SKM-1 (cell line): ENCODE data around the gene TMEM245.
"Not testable (repeated sequence)": the region's sequence is repeated elsewhere in the genome, so short reads cannot be mapped to it uniquely, and the experiment has no call there.

Source experiments
- DNase-seq: peaks from one replicate; lab custom pipeline; 2025; ENCODE audit not compliant: unreplicated experiment; lab: John Stamatoyannopoulos, UW

TMEM245 gene

DNA sequence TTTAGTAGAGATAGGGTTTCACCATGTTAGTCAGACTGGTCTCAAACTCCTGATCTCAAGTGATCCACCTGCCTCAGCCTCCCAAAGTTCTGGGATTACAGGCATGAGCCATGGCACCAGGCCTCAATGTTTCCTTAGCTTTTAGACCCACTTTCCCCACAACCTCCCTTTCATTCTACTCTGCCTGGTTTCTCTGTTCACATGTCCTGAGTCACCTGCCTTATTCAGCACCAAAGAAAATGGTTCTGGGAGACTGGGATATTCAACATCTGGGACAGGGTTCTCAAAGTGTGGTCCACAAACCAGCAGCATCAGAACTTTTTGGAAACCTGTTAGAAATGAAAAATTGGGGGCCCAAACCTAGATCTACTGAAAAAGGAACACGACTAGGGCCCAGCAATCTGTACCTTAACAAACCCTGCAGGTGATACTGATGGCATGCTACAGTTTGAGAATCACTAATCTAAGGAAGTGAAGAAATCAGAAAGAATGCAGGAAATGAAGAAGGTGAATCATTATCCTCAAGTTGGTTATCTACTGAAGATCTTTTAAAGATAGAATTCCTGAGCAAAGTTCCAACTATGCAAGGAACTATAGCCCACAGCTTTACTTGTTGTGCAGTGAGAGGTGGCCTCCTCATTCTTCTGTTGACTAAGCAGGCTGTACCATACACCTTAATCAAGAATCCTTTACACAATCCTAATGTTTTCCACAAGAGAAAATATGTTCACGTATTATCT lies 54.6 kb downstream of the TMEM245 start:
- no peak for DNase-seq

GRCh38 chr9:109063760-109064159 lies 56.0 kb downstream of the TMEM245 start:
- DNase-seq = no peak

GRCh38 chr9:109062543-109062942 lies 57.2 kb downstream of the TMEM245 start:
- no peak for DNase-seq

- DNase-seq = no peak
Measured at GRCh38 chr9:109060191-109060590, 59.6 kb downstream of the TMEM245 start.

- DNase-seq = not testable (repeated sequence)
Measured at GRCh38 chr9:109053121-109053520, 66.6 kb downstream of the TMEM245 start.

DNA sequence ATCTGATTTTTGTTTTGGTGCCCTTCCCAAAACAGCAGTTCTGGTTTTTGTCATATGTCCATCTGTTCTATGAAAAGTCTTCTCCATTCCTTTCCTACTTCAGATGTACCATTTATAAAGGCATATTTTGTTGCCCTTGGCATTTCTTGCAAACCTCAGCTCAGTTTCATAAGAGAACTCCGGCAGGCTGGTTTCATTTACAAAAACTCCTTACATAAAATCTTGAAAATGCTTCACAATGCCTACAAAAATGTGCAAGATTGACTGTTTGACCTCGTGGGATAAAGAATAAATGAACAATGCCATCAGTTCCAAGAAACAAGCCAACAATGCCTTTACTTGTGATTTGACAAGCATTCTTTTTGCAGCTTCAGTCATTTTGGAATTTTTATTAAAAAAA lies 67.3 kb downstream of the TMEM245 start:
- DNase-seq = no peak

GRCh38 chr9:109051733-109052132 lies 68.0 kb downstream of the TMEM245 start:
- no peak for DNase-seq

DNA sequence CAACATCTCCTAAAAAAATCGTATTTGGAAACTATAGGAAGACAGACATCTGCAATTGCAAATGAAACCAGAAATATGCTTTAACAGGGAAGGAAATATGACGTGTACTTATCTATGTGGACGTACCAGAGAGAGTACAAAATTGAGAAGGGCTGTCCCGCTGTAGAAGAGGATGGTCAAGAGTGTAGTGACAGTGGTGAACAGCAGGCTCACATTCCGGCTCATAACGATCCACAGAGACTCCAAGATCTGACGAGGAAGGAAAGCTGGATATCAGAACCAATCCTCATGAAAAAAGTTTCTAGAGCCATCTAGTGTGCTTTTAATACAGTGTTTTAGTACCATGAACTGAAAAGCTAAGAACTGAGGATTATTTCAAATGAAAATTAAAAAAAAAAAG lies 69.3 kb downstream of the TMEM245 start:
- DNase-seq = no peak

DNA sequence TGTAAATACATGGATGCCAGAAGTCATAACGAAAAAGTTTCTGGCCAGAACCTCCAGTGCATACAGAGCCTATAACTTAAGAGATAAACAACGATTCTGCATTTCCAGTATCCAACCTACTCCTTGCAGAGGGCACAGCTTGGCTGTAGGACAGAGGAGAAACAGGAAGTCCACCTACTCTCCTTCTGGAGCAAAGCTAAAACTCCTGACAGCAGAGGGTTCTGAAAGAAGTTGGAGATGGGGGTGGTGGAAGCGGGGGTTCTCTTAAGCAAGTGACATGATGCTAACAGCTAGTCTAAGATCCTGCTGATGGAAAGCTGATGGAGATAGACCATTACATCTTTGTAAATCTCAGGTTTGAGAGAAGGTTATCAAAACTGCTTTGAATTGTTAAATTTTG lies 70.9 kb downstream of the TMEM245 start:
- no peak for DNase-seq

DNA sequence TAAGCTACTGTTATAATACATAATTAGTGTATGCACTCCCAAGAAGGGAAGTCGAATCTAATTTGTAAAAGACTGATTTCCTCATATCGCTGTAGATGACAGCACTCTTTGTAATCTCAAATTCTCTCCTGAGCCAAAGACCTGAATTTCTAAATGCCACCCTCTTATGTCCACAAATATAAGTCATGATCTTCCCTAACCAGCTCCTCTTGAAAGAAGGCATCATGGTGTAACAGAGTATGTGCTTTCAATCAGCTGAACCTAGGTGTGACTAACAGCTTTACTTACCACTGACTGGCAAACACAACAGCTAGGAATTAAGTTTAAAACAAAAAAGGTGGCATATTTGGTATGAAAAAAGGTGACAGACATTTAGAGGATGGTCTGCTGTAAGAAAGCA lies 72.5 kb downstream of the TMEM245 start:
- DNase-seq = no peak

- no peak for DNase-seq
Measured at GRCh38 chr9:109046346-109046745, 73.4 kb downstream of the TMEM245 start.

GRCh38 chr9:109043578-109043977 lies 76.2 kb downstream of the TMEM245 start:
- DNase-seq = no peak

DNA sequence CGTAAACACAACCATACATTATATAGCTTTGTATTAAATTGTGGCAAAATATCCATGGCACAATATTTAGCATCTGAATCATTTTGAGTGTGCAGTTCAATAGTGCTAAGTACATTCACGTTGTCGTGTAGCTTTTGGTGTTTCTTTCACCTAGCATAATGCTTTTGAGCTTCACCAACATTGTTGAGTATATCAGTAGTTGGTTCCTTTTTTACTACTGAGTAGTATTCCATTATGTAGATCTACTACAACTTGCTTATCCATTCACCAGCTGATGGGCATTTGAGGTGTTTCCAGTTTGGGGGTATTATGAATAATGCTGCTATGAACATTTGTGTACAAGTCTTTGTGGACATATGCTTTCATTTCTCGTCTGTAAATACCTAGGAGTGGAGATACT lies 79.2 kb downstream of the TMEM245 start:
- DNase-seq = no peak

GRCh38 chr9:109039539-109039938 lies 80.2 kb downstream of the TMEM245 start:
- no peak for DNase-seq

GRCh38 chr9:109037946-109038715 lies 81.6 kb downstream of the TMEM245 start:
- no peak for DNase-seq

- DNase-seq = no peak
Measured at GRCh38 chr9:109036744-109037680, 82.7 kb downstream of the TMEM245 start.

GRCh38 chr9:109035684-109036423 lies 83.9 kb downstream of the TMEM245 start:
- DNase-seq = no peak

GRCh38 chr9:109033941-109034700 lies 85.6 kb downstream of the TMEM245 start:
- DNase-seq = no peak

DNA sequence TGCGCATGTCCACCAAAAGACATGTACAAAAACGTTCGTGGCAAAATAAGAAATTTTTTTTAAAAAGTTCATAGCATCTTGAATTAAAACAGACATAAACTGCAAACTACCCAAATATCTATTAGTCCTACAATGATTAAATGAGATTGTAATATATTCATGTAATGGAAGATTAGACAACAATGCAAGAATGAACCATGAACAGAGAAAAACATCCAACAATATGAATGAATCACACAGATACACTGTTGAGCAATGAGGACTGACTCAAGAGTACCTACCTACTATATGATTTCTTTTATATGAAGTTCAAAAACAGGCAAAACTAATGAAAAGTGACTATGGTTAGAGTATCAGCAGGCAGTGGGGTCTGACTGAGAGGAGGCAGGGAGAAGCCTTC lies 88.5 kb downstream of the TMEM245 start:
- no peak for DNase-seq

- DNase-seq = no peak
Measured at GRCh38 chr9:109030426-109030825, 89.3 kb downstream of the TMEM245 start.
